ENCODE measurements around the gene SORBS2.

Gene SORBS2

GRCh38 chr4:185626798-185627197 is 185.2 kb downstream of the SORBS2 start:
- DNase-seq: no peak

- no peak for DNase-seq
These were observed 186.5 kb downstream of the SORBS2 start for GRCh38 chr4:185625503-185625902.

- DNase-seq: no peak
These were observed 187.8 kb downstream of the SORBS2 start for GRCh38 chr4:185624259-185624589.

- no peak for DNase-seq
These were observed 188.3 kb downstream of the SORBS2 start for GRCh38 chr4:185623444-185624258.

GRCh38 chr4:185608185-185608584 is 203.8 kb downstream of the SORBS2 start:
- DNase-seq: no peak

GRCh38 chr4:185602397-185602796 is 209.6 kb downstream of the SORBS2 start:
- DNase-seq: no peak

GRCh38 chr4:185600801-185601434 is 211.1 kb downstream of the SORBS2 start:
- DNase-seq: no peak

- DNase-seq: no peak
These were observed 212.3 kb downstream of the SORBS2 start for GRCh38 chr4:185599553-185600243.

- DNase-seq: no peak
These were observed 213.0 kb downstream of the SORBS2 start for GRCh38 chr4:185598846-185599552.

GRCh38 chr4:185597532-185598188 is 214.3 kb downstream of the SORBS2 start:
- DNase-seq: peak; percentile 75

GRCh38 chr4:185592845-185593488 is 219.0 kb downstream of the SORBS2 start:
- DNase-seq: no peak

GRCh38 chr4:185592438-185592837 is 219.6 kb downstream of the SORBS2 start:
- DNase-seq: no peak

GRCh38 chr4:185591679-185592141 is 220.3 kb downstream of the SORBS2 start:
- DNase-seq: no peak

- no peak for DNase-seq
These were observed 221.0 kb downstream of the SORBS2 start for GRCh38 chr4:185590982-185591381.

- DNase-seq: no peak
These were observed 222.7 kb downstream of the SORBS2 start for GRCh38 chr4:185589067-185589836.

- DNase-seq: peak; percentile 37
These were observed 224.4 kb downstream of the SORBS2 start for GRCh38 chr4:185587427-185588161.

GRCh38 chr4:185587030-185587426 is 225.0 kb downstream of the SORBS2 start:
- no peak for DNase-seq

- DNase-seq: no peak
These were observed 226.8 kb downstream of the SORBS2 start for GRCh38 chr4:185585211-185585610.

- no peak for DNase-seq
These were observed 228.2 kb downstream of the SORBS2 start for GRCh38 chr4:185583813-185584212.

- no peak for DNase-seq
These were observed 229.2 kb downstream of the SORBS2 start for GRCh38 chr4:185582651-185583400.
